Colonic mucosa (tissue), 4 donors: ENCODE measurements around the gene SYTL5. TPM values are rescaled to one million over a fixed set of nuclear protein-coding genes. Genes with fewer than 3 reads are reported as not detected.

Experiments
- DNase-seq: peaks from one replicate; pipeline ENCODE4 v3.0.0-alpha.2; 2020
- H3K27ac ChIP-seq: fragments of 200-600 bp; one replicate; pipeline ENCODE4 v1.8.0; 2021
- H3K27me3 ChIP-seq: fragments of 200-600 bp; one replicate; pipeline ENCODE4 v1.8.0; 2021
- H3K36me3 ChIP-seq: fragments of 200-600 bp; one replicate; pipeline ENCODE4 v1.8.0; 2021
- H3K4me1 ChIP-seq: fragments of 200-600 bp; one replicate; pipeline ENCODE4 v1.8.0; 2021; ENCODE audit warnings: mild to moderate bottlenecking
- H3K4me3 ChIP-seq: fragments of 200-600 bp; one replicate; pipeline ENCODE4 v1.8.0; 2021
- H3K9ac ChIP-seq, 2 donors: one replicate each; pipeline ENCODE4 v1.7.0; 2013; ENCODE audit warnings: control low read depth in 2 of 2, low read depth in 2 of 2, low read length in 2 of 2
- H3K9me3 ChIP-seq: fragments of 200-600 bp; one replicate; pipeline ENCODE4 v1.8.0; 2021
- CTCF ChIP-seq: fragments of 200-600 bp; IDR thresholded peaks from one replicate; pipeline ENCODE4 v1.8.0; 2022; ENCODE audit warnings: antibody characterized with exemption, mild to moderate bottlenecking
- intact Hi-C: fragments of 100-400 bp; cut with DNase I; formaldehyde crosslinking; loops from one replicate; pipeline ENCODE4 v1.14.1; 2022
- total RNA-seq, 2 donors: library from RNA; stranded (reverse); fragmentation: NEBNext Ultra II Directional in 1 of 2; extraction: Animal tissue kit (Norgen Biotek cat#: 25700) in 1 of 2; gene quantifications; one replicate each; pipeline ENCODE4 v1.2.1, GENCODE V29; 2021
- donor health status: healthy.
- donor health status: DM: no; HTN: no; CAD: no.
- donor health status: DM: no; HTN: no; CAD: no.

The SYTL5 gene
- total RNA-seq, 2 donors from 2014 or later, result 5.4 to 7.1 TPM

GRCh38 chrX:38138157-38138891, 132.0 kb downstream of the SYTL5 start:
- no peak overlapping the region for H3K9ac ChIP-seq
- H3K4me1 ChIP-seq, result no peaks in the 10 kb centered on the region
- H3K9me3 ChIP-seq, result no peaks in the 10 kb centered on the region
- intact Hi-C loops, result no loop called here
- H3K27me3 ChIP-seq, result no peaks in the 10 kb centered on the region
- no peak overlapping the region for H3K27ac ChIP-seq
- DNase-seq, result no peak
- TF ChIP-seq CTCF, result no peak
- H3K4me3 ChIP-seq, result no peak overlapping the region
- H3K36me3 ChIP-seq, result no peaks in the 10 kb centered on the region

- Histone ChIP-seq H3K27me3 (no peaks in the 10 kb centered on the region), H3K9me3 (no peaks in the 10 kb centered on the region), H3K9ac (no peak overlapping the region), H3K27ac (no peak overlapping the region), H3K36me3 (no peaks in the 10 kb centered on the region), H3K4me1 (no peaks in the 10 kb centered on the region), H3K4me3 (no peak overlapping the region)
- no peak for TF ChIP-seq CTCF
- no peak for DNase-seq
- intact Hi-C loops, result no loop called here
Measured at GRCh38 chrX:38138900-38139299, 132.5 kb downstream of the SYTL5 start.

- DNase-seq, result no peak
- intact Hi-C loops, result no loop called here
- no peaks in the 10 kb centered on the region for H3K9me3 ChIP-seq
- no peaks in the 10 kb centered on the region for H3K36me3 ChIP-seq
- no peaks in the 10 kb centered on the region for H3K27me3 ChIP-seq
- TF ChIP-seq CTCF, result no peak
- no peaks in the 10 kb centered on the region for H3K4me1 ChIP-seq
- H3K4me3 ChIP-seq, result no peak overlapping the region
- H3K9ac ChIP-seq, result no peak overlapping the region
- no peak overlapping the region for H3K27ac ChIP-seq
Measured at GRCh38 chrX:38142610-38143009, 136.3 kb downstream of the SYTL5 start.

GRCh38 chrX:38149016-38149415, 142.7 kb downstream of the SYTL5 start:
- Histone ChIP-seq H3K4me1 (no peaks in the 10 kb centered on the region), H3K36me3 (no peaks in the 10 kb centered on the region), H3K9ac (no peak overlapping the region), H3K9me3 (no peaks in the 10 kb centered on the region), H3K4me3 (no peak overlapping the region), H3K27me3 (no peaks in the 10 kb centered on the region), H3K27ac (no peak overlapping the region)
- no peak for TF ChIP-seq CTCF
- intact Hi-C loops, result no loop called here
- DNase-seq, result no peak

GRCh38 chrX:38150993-38151392, 144.6 kb downstream of the SYTL5 start:
- Histone ChIP-seq H3K4me3 (no peak overlapping the region), H3K27ac (no peak overlapping the region), H3K4me1 (no peaks in the 10 kb centered on the region), H3K27me3 (no peaks in the 10 kb centered on the region), H3K9ac (no peak overlapping the region), H3K36me3 (no peaks in the 10 kb centered on the region), H3K9me3 (no peaks in the 10 kb centered on the region)
- TF ChIP-seq CTCF, result no peak
- no peak for DNase-seq
- intact Hi-C loops, result no loop called here
